ENCODE measurements around the gene DTX4. TPM values are rescaled to one million over a fixed set of nuclear protein-coding genes. Genes with fewer than 3 reads are reported as not detected.

DTX4 gene
- total RNA-seq, 1 experiment from 2014 or later: 0.21 TPM

DNA sequence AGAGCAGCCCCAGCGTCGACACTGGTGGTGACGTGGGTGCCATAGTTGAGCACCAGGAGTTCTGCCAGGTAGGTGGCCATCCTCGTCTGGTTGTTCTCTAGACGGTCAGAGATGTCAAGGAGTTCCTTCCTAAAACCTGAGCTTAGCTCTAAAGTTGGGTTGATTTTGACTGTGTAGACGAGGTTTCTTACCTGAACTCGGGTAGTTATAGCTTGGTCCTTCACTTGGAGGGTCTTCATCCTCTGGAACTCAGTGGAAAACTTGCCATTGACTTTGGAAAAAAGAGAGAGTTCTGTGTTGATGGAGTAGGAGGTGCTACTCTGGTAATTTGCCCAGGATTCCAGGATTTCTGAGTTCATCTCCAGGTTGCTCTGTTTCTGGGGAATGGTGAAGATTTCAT is 40.3 kb downstream of the DTX4 start:
- H3K4me3 ChIP-seq (ENCODE audit: low read depth in 2 of 2, low read length in 2 of 2): no peak overlapping the region
- H3K36me3 ChIP-seq (ENCODE audit: control insufficient read depth, insufficient read depth, low read length): no peaks in the 10 kb centered on the region
- H3K9me3 ChIP-seq (ENCODE audit: control insufficient read depth, insufficient read depth, low read depth, low read length): no peaks in the 10 kb centered on the region
- in situ Hi-C loops (cut with HindIII; ENCODE audit: low pct_unique_long_range_greater_than_20kb, low sequenced_read_pairs): no loop called here
- ChIA-PET POLR2A (no interaction called here), CTCF (no interaction called here)
- DNase-seq (ENCODE audit: low read depth, low spot score) (no peak), ATAC-seq (no peak)
- TF ChIP-seq POLR2AphosphoS5 (IDR thresholded peaks at IDR 0.05; ENCODE audit: low read depth, low read length) (no peak), SIN3A (IDR thresholded peaks at IDR 0.05; ENCODE audit: borderline replicate concordance, insufficient read depth, low read depth, low read length) (no peak), TCF7L2 (IDR thresholded peaks at IDR 0.05; ENCODE audit: low read depth, low read length) (no peak)
- TF ChIP-seq, protein P1, sequence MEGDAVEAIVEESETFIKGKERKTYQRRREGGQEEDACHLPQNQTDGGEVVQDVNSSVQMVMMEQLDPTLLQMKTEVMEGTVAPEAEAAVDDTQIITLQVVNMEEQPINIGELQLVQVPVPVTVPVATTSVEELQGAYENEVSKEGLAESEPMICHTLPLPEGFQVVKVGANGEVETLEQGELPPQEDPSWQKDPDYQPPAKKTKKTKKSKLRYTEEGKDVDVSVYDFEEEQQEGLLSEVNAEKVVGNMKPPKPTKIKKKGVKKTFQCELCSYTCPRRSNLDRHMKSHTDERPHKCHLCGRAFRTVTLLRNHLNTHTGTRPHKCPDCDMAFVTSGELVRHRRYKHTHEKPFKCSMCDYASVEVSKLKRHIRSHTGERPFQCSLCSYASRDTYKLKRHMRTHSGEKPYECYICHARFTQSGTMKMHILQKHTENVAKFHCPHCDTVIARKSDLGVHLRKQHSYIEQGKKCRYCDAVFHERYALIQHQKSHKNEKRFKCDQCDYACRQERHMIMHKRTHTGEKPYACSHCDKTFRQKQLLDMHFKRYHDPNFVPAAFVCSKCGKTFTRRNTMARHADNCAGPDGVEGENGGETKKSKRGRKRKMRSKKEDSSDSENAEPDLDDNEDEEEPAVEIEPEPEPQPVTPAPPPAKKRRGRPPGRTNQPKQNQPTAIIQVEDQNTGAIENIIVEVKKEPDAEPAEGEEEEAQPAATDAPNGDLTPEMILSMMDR (IDR thresholded peaks at IDR 0.05): no peak
- TF ChIP-seq, protein P2, sequence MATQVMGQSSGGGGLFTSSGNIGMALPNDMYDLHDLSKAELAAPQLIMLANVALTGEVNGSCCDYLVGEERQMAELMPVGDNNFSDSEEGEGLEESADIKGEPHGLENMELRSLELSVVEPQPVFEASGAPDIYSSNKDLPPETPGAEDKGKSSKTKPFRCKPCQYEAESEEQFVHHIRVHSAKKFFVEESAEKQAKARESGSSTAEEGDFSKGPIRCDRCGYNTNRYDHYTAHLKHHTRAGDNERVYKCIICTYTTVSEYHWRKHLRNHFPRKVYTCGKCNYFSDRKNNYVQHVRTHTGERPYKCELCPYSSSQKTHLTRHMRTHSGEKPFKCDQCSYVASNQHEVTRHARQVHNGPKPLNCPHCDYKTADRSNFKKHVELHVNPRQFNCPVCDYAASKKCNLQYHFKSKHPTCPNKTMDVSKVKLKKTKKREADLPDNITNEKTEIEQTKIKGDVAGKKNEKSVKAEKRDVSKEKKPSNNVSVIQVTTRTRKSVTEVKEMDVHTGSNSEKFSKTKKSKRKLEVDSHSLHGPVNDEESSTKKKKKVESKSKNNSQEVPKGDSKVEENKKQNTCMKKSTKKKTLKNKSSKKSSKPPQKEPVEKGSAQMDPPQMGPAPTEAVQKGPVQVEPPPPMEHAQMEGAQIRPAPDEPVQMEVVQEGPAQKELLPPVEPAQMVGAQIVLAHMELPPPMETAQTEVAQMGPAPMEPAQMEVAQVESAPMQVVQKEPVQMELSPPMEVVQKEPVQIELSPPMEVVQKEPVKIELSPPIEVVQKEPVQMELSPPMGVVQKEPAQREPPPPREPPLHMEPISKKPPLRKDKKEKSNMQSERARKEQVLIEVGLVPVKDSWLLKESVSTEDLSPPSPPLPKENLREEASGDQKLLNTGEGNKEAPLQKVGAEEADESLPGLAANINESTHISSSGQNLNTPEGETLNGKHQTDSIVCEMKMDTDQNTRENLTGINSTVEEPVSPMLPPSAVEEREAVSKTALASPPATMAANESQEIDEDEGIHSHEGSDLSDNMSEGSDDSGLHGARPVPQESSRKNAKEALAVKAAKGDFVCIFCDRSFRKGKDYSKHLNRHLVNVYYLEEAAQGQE (IDR thresholded peaks at IDR 0.05; ENCODE audit: insufficient read depth in 1 of 2, low read depth in 2 of 2, low read length in 1 of 2): no peak
- H3K27me3 ChIP-seq (ENCODE audit: control insufficient read depth, insufficient read depth, low read length): no peaks in the 10 kb centered on the region
- no peak overlapping the region for H3K27ac ChIP-seq (ENCODE audit: low read length)
- H3K4me1 ChIP-seq (ENCODE audit: control insufficient read depth, insufficient read depth, low read length): no peaks in the 10 kb centered on the region
- no TSS peak for BruUV-seq (replicated peaks)
- intact Hi-C loops (cut with micrococcal nuclease; ENCODE audit: unreplicated experiment): no loop called here

DNA sequence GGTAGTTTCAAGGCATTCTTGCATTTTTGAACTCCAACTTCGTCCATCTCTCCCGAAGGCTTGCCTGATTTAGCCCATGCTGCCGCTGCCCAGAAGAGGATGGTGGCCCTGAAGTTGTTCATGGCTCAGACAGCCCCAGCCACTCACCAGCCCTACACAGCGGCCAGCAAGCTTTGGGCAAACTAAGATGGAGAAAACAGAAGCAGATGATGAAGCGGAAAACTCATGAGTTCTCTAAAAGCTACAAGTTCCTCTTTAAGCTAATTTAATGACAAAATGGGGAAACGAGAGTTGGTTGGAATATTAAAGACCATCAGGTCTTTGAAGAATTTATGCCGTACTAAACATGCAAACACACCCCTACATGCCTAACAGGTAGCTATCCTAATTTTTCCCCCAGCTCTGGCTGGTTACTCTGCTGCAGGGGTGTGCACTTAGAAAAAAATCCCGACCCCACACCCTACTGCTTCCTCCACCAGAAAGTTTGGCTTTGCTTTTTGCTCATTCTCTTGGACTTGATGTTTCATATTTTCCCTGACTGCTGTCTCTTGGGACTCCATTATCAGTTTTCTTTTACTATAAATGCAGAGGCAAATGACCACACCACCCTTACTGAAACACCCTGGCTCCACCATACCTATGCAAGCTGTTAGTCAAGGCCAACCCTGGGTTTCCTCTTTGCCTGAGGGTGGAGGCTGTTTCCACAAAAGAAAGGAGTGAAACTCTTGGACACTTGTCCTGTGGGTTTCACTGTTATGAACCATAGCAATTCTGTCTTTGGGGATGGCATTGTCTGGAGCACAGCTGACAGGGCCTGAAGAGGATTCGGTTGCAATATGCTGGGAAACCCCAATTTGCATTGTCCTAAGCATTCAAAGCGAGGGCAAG is 41.1 kb downstream of the DTX4 start, which contains the start of gene MPEG1:
Gene MPEG1 (minus strand): TSS at position 184 of the 888 bp plus-strand sequence. CDS start 62 bp downstream, at position 122.
- Histone ChIP-seq H3K4me3 (ENCODE audit: low read depth in 2 of 2, low read length in 2 of 2) (no peak within 1 kb of the TSS), H3K36me3 (ENCODE audit: control insufficient read depth, insufficient read depth, low read length) (no peaks in the 10 kb centered on the region), H3K27me3 (ENCODE audit: control insufficient read depth, insufficient read depth, low read length) (no peaks in the 10 kb centered on the region), H3K4me1 (ENCODE audit: control insufficient read depth, insufficient read depth, low read length) (no peaks in the 10 kb centered on the region), H3K27ac (ENCODE audit: low read length) (no peak within 1 kb of the TSS), H3K9me3 (ENCODE audit: control insufficient read depth, insufficient read depth, low read depth, low read length) (no peaks in the 10 kb centered on the region)
- in situ Hi-C loops (cut with HindIII; ENCODE audit: low pct_unique_long_range_greater_than_20kb, low sequenced_read_pairs): no loop called here
- DNase-seq (ENCODE audit: low read depth, low spot score) (no peak), ATAC-seq (no peak)
- no TSS peak for BruUV-seq (replicated peaks)
- ChIA-PET POLR2A (no interaction called here), CTCF (no interaction called here)
- TF ChIP-seq, protein P2 (IDR thresholded peaks at IDR 0.05; ENCODE audit: insufficient read depth in 1 of 2, low read depth in 2 of 2, low read length in 1 of 2): no peak
- intact Hi-C loops (cut with micrococcal nuclease; ENCODE audit: unreplicated experiment): no loop called here
